ENCODE data around the gene SLC22A2. TPM values are rescaled to one million over a fixed set of nuclear protein-coding genes. Genes with fewer than 3 reads are reported as not detected.

Gene SLC22A2
- total and polyA plus RNA-seq, 9 of the 15 experiments (the other 6 are each of a cell fraction or from before 2014, with no cell fraction given) = not detected

GRCh38 chr6:160238761-160239751 lies 19.6 kb downstream of the SLC22A2 start (continued):
- TF ChIP-seq NFXL1 (CRISPR knock-in tag; IDR thresholded peaks at IDR 0.05) = no peak
- TF ChIP-seq ETV1 (tag; conservative IDR thresholded peaks at IDR 0.05; ENCODE audit: low read depth) = 0 out of 2 replicates have a peak, but pooled peaks have one; percentile 19
- 0 out of 2 replicates have a peak, but pooled peaks have one; percentile 30 for TF ChIP-seq HMBOX1 (IDR thresholded peaks at IDR 0.05)
- TF ChIP-seq HDAC1 (IDR thresholded peaks at IDR 0.05) = no peak
- no peak for TF ChIP-seq ZNF717 (CRISPR knock-in tag; IDR thresholded peaks at IDR 0.05)
- peak; percentile 87 to 97 for TF ChIP-seq SRF (CRISPR knock-in tag; IDR thresholded peaks at IDR 0.05)
- no peak for TF ChIP-seq XRCC3 (IDR thresholded peaks at IDR 0.05)
- no peak for TF ChIP-seq POLR2AphosphoS5 (IDR thresholded peaks at IDR 0.05; ENCODE audit: control insufficient read depth, insufficient read depth, low read depth, low read length)
- no peak for TF ChIP-seq ARHGAP35 (IDR thresholded peaks at IDR 0.05; ENCODE audit: partially characterized antibody)
- no peak for TF ChIP-seq MYNN (IDR thresholded peaks at IDR 0.05)
- no peak for TF ChIP-seq MYNN (CRISPR knock-in tag; IDR thresholded peaks at IDR 0.05)
- 0 out of 2 replicates have a peak, but pooled peaks have one; percentile 41 for TF ChIP-seq TEAD2 (tag; IDR thresholded peaks at IDR 0.05)
- TF ChIP-seq ZNF551 (CRISPR knock-in tag; IDR thresholded peaks at IDR 0.05) = no peak
- TF ChIP-seq ZNF77 (CRISPR knock-in tag; IDR thresholded peaks at IDR 0.05) = no peak
- TF ChIP-seq HDAC8 (tag; IDR thresholded peaks at IDR 0.05) = 0 out of 2 replicates have a peak, but pooled peaks have one; percentile 44
- TF ChIP-seq FOXK2 (conservative IDR thresholded peaks at IDR 0.05 in 1 of 2, IDR thresholded peaks at IDR 0.05 in 1 of 2; ENCODE audit: low read depth in 2 of 2) = no peak
- TF ChIP-seq TEAD1 (CRISPR knock-in tag; IDR thresholded peaks at IDR 0.05) = no peak
- TF ChIP-seq FIP1L1 (IDR thresholded peaks at IDR 0.05; ENCODE audit: low read depth, low read length, poor library complexity, severe bottlenecking) = no peak
- TF ChIP-seq HNRNPH1 (optimal IDR thresholded peaks at IDR 0.05; ENCODE audit: low read depth, low read length) = no peak
- TF ChIP-seq ZKSCAN1 (IDR thresholded peaks at IDR 0.05; ENCODE audit: low read depth, low read length) = no peak
- TF ChIP-seq CAMTA2 (CRISPR knock-in tag; conservative IDR thresholded peaks at IDR 0.05) = no peak
- 0 out of 2 replicates have a peak, but pooled peaks have one; percentile 58 for TF ChIP-seq THRB (CRISPR knock-in tag; conservative IDR thresholded peaks at IDR 0.05)
- TF ChIP-seq, protein P1, sequence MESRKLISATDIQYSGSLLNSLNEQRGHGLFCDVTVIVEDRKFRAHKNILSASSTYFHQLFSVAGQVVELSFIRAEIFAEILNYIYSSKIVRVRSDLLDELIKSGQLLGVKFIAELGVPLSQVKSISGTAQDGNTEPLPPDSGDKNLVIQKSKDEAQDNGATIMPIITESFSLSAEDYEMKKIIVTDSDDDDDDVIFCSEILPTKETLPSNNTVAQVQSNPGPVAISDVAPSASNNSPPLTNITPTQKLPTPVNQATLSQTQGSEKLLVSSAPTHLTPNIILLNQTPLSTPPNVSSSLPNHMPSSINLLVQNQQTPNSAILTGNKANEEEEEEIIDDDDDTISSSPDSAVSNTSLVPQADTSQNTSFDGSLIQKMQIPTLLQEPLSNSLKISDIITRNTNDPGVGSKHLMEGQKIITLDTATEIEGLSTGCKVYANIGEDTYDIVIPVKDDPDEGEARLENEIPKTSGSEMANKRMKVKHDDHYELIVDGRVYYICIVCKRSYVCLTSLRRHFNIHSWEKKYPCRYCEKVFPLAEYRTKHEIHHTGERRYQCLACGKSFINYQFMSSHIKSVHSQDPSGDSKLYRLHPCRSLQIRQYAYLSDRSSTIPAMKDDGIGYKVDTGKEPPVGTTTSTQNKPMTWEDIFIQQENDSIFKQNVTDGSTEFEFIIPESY (CRISPR knock-in tag; IDR thresholded peaks at IDR 0.05) = no peak
- no peak for TF ChIP-seq ZNF140 (CRISPR knock-in tag; IDR thresholded peaks at IDR 0.05)
- no peak for TF ChIP-seq ATF1 (CRISPR knock-in tag; IDR thresholded peaks at IDR 0.05)
- TF ChIP-seq ATF1 (tag; IDR thresholded peaks at IDR 0.05) = peak; percentile 49; the same call in 1 of the 2 replicates

Data from K562 (cell line).